ENCODE results near the gene RABGGTA. TPM values are rescaled to one million over a fixed set of nuclear protein-coding genes. Genes with fewer than 3 reads are reported as not detected.

RABGGTA gene
- total and polyA plus RNA-seq, 9 of the 15 experiments (the other 6 are each of a cell fraction or from before 2014, with no cell fraction given): 4.5 to 24.2 (median 15.5) TPM

- TF ChIP-seq VEZF1 (CRISPR knock-in tag; IDR thresholded peaks at IDR 0.05) (peak; percentile 44; the same call in 1 of the 2 replicates), COPS2 (conservative IDR thresholded peaks at IDR 0.05) (no peak), CTBP1 (IDR thresholded peaks at IDR 0.05; ENCODE audit: borderline replicate concordance) (peak; percentile 54), NFATC3 (IDR thresholded peaks at IDR 0.05) (peak; percentile 92), ARID1B (IDR thresholded peaks at IDR 0.05) (peak; percentile 58), ZNF316 (IDR thresholded peaks at IDR 0.05) (no peak), XRCC4 (IDR thresholded peaks at IDR 0.05; ENCODE audit: extremely low read depth, insufficient read depth, insufficient read length) (no peak), NBN (IDR thresholded peaks at IDR 0.05; ENCODE audit: low read depth) (no peak), C11orf30 (IDR thresholded peaks at IDR 0.05; ENCODE audit: low read depth) (peak; percentile 51), FOXK2 (conservative IDR thresholded peaks at IDR 0.05 in 1 of 2, IDR thresholded peaks at IDR 0.05 in 1 of 2; ENCODE audit: low read depth in 2 of 2) (no peak), DPF2 (IDR thresholded peaks at IDR 0.05) (peak; percentile 50; the same call in 1 of the 2 replicates)
Observed at GRCh38 chr14:24317141-24317928, 45.9 kb upstream of the RABGGTA start (continued).

Data from K562 (cell line).